CD4-positive, CD25-positive, alpha-beta regulatory T cell (primary cell): ENCODE measurements around the gene ST6GAL2. TPM values are rescaled to one million over a fixed set of nuclear protein-coding genes. Genes with fewer than 3 reads are reported as not detected.

Experiments
- ATAC-seq, 2 donors: fragments of 150-1000 bp; cut with Tn5 transposase; one replicate each; pipeline ENCODE4 v1.10.0; 2021; ENCODE audit warnings: low read depth in 2 of 2, moderate number of reproducible peaks in 2 of 2, moderate library complexity in 1 of 2
- DNase-seq, 3 donors: peaks; one replicate each; pipeline versions ENCODE4 v3.0.0 to v3.0.0-alpha.2; 2012 to 2022; ENCODE audit warnings: mixed read lengths in 1 of 3
- H3K27ac ChIP-seq: one replicate; pipeline ENCODE4 v1.7.0; 2013; ENCODE audit warnings: mild to moderate bottlenecking, low read length; ENCODE audit not compliant: insufficient read depth, poor library complexity, severe bottlenecking
- H3K27me3 ChIP-seq: one replicate; pipeline ENCODE4 v1.7.0; 2013; ENCODE audit warnings: low read length; ENCODE audit not compliant: control insufficient read depth, insufficient read depth
- H3K36me3 ChIP-seq: one replicate; pipeline ENCODE4 v1.7.0; 2013; ENCODE audit warnings: mild to moderate bottlenecking, low read length, moderate library complexity; ENCODE audit not compliant: control insufficient read depth, insufficient read depth
- H3K4me1 ChIP-seq: 2 replicates; pipeline ENCODE4 v1.7.0; 2013; ENCODE audit warnings: mild to moderate bottlenecking, low read length; ENCODE audit not compliant: insufficient read depth, control insufficient read depth, poor library complexity, severe bottlenecking
- H3K4me3 ChIP-seq: one replicate; pipeline ENCODE4 v1.7.0; 2013; ENCODE audit warnings: low read depth, mild to moderate bottlenecking, low read length, moderate library complexity
- H3K9me3 ChIP-seq, 2 experiments: 1 replicate in 1 of 2; 2 replicates in 1 of 2; pipeline ENCODE4 v1.7.0; 2013; ENCODE audit warnings: low read length in 2 of 2, mild to moderate bottlenecking in 1 of 2, moderate library complexity in 1 of 2; ENCODE audit not compliant: control insufficient read depth in 2 of 2
- H3K27ac Mint-ChIP-seq, 3 donors: one replicate each; pipeline ENCODE4 v1.8.0; 2020 to 2022; ENCODE audit warnings: mild to moderate bottlenecking in 3 of 3, mixed read lengths in 3 of 3, moderate library complexity in 2 of 3
- H3K27me3 Mint-ChIP-seq: one replicate; pipeline ENCODE4 v1.8.0; 2022; ENCODE audit warnings: mild to moderate bottlenecking, mixed read lengths
- H3K36me3 Mint-ChIP-seq: one replicate; pipeline ENCODE4 v1.8.0; 2020; ENCODE audit warnings: mixed read lengths
- H3K4me1 Mint-ChIP-seq, 4 donors: one replicate each; pipeline ENCODE4 v1.8.0; 2020 to 2022; ENCODE audit warnings: mixed read lengths in 4 of 4, mild to moderate bottlenecking in 1 of 4
- H3K4me3 Mint-ChIP-seq, 4 donors: one replicate each; pipeline ENCODE4 v1.8.0; 2020 to 2022; ENCODE audit warnings: mild to moderate bottlenecking in 4 of 4, mixed read lengths in 4 of 4, moderate library complexity in 3 of 4
- H3K9me3 Mint-ChIP-seq, 7 donors: one replicate each; pipeline ENCODE4 v1.8.0; 2020 to 2022; ENCODE audit warnings: mixed read lengths in 7 of 7, mild to moderate bottlenecking in 3 of 7, moderate library complexity in 2 of 7
- polyA plus RNA-seq, 4 donors: library from polyadenylated mRNA; unstranded; fragments of 300-500 nt; fragmentation: Illumina TruSeq; gene quantifications; one replicate each; pipeline ENCODE4 v1.2.3, GENCODE V29; 2021
- total RNA-seq: library from RNA; stranded (reverse); gene quantifications from one replicate; pipeline ENCODE4 v1.2.3, GENCODE V29; 2022

ST6GAL2 gene
- total and polyA plus RNA-seq, 5 donors from 2014 or later, result 0.74 TPM; not detected in 4

GRCh38 chr2:106812383-106812782 is 73.6 kb downstream of the ST6GAL2 start:
- no peak overlapping the region for H3K27ac Mint-ChIP-seq
- ATAC-seq, result no peak
- H3K27ac ChIP-seq, result no peak overlapping the region

GRCh38 chr2:106805716-106806115 is 80.3 kb downstream of the ST6GAL2 start:
- no peaks in the 10 kb centered on the region for H3K4me1 Mint-ChIP-seq
- H3K9me3 ChIP-seq, result no peaks in the 10 kb centered on the region
- no peaks in the 10 kb centered on the region for H3K36me3 Mint-ChIP-seq
- H3K27ac Mint-ChIP-seq, result no peak overlapping the region
- no peaks in the 10 kb centered on the region for H3K27me3 Mint-ChIP-seq
- no peak overlapping the region for H3K27ac ChIP-seq
- no peak overlapping the region for H3K4me3 ChIP-seq
- no peaks in the 10 kb centered on the region for H3K9me3 Mint-ChIP-seq
- no peak for DNase-seq
- no peaks in the 10 kb centered on the region for H3K36me3 ChIP-seq
- no peaks in the 10 kb centered on the region for H3K27me3 ChIP-seq
- H3K4me1 ChIP-seq, result no peaks in the 10 kb centered on the region
- no peak for ATAC-seq
- H3K4me3 Mint-ChIP-seq, result no peak overlapping the region

More at GRCh38 chr2:106812383-106812782, 73.6 kb downstream of the ST6GAL2 start:
- Histone ChIP-seq H3K4me1 (no peaks in the 10 kb centered on the region), H3K9me3 (no peaks in the 10 kb centered on the region), H3K4me3 (no peak overlapping the region), H3K36me3 (no peaks in the 10 kb centered on the region), H3K27me3 (no peaks in the 10 kb centered on the region)
- H3K4me3 Mint-ChIP-seq, result no peak overlapping the region
- DNase-seq, result no peak
- H3K27me3 Mint-ChIP-seq, result peaks cover 5% of the 10 kb centered on the region
- H3K4me1 Mint-ChIP-seq, result no peaks in the 10 kb centered on the region
- no peaks in the 10 kb centered on the region for H3K36me3 Mint-ChIP-seq
- H3K9me3 Mint-ChIP-seq, result peaks cover 0 to 4% (median 0%) of the 10 kb centered on the region in 7 donors

GRCh38 chr2:106804161-106804560 is 81.8 kb downstream of the ST6GAL2 start:
- H3K4me1 ChIP-seq, result no peaks in the 10 kb centered on the region
- no peak for ATAC-seq
- no peaks in the 10 kb centered on the region for H3K27me3 Mint-ChIP-seq
- H3K36me3 ChIP-seq, result no peaks in the 10 kb centered on the region
- no peak overlapping the region for H3K4me3 Mint-ChIP-seq
- H3K4me3 ChIP-seq, result no peak overlapping the region
- no peak for DNase-seq
- no peaks in the 10 kb centered on the region for H3K9me3 ChIP-seq
- no peaks in the 10 kb centered on the region for H3K9me3 Mint-ChIP-seq
- H3K27me3 ChIP-seq, result no peaks in the 10 kb centered on the region
- H3K4me1 Mint-ChIP-seq, result no peaks in the 10 kb centered on the region
- no peaks in the 10 kb centered on the region for H3K36me3 Mint-ChIP-seq
- no peak overlapping the region for H3K27ac Mint-ChIP-seq
- H3K27ac ChIP-seq, result no peak overlapping the region

- Histone ChIP-seq H3K27me3 (no peaks in the 10 kb centered on the region), H3K9me3 (no peaks in the 10 kb centered on the region), H3K27ac (no peak overlapping the region), H3K36me3 (no peaks in the 10 kb centered on the region), H3K4me3 (no peak overlapping the region), H3K4me1 (no peaks in the 10 kb centered on the region)
- ATAC-seq, result no peak
- Mint-ChIP-seq H3K27me3 (no peaks in the 10 kb centered on the region), H3K4me1 (no peaks in the 10 kb centered on the region), H3K4me3 (no peak overlapping the region), H3K27ac (no peak overlapping the region), H3K36me3 (no peaks in the 10 kb centered on the region), H3K9me3 (peaks cover 0 to 6% (median 0%) of the 10 kb centered on the region in 7 donors)
- no peak for DNase-seq
These were observed 84.9 kb downstream of the ST6GAL2 start for GRCh38 chr2:106800976-106801655.

- Histone ChIP-seq H3K4me3 (no peak overlapping the region), H3K9me3 (no peaks in the 10 kb centered on the region), H3K4me1 (no peaks in the 10 kb centered on the region), H3K27me3 (no peaks in the 10 kb centered on the region), H3K27ac (no peak overlapping the region), H3K36me3 (no peaks in the 10 kb centered on the region)
- ATAC-seq, result no peak
- DNase-seq, result no peak
- no peaks in the 10 kb centered on the region for H3K36me3 Mint-ChIP-seq
- H3K27me3 Mint-ChIP-seq, result no peaks in the 10 kb centered on the region
- H3K4me3 Mint-ChIP-seq, result no peak overlapping the region
- no peaks in the 10 kb centered on the region for H3K4me1 Mint-ChIP-seq
- H3K27ac Mint-ChIP-seq, result peak overlapping the region in 1 of 3 donors; percentile 27
- peaks cover 0 to 6% (median 0%) of the 10 kb centered on the region in 7 donors for H3K9me3 Mint-ChIP-seq
These were observed 85.8 kb downstream of the ST6GAL2 start for GRCh38 chr2:106800180-106800579.

GRCh38 chr2:106798826-106799552 is 87.0 kb downstream of the ST6GAL2 start:
- DNase-seq, result no peak
- H3K9me3 ChIP-seq, result no peaks in the 10 kb centered on the region
- H3K27ac Mint-ChIP-seq, result no peak overlapping the region
- peaks cover 0 to 6% (median 0%) of the 10 kb centered on the region in 7 donors for H3K9me3 Mint-ChIP-seq
- no peaks in the 10 kb centered on the region for H3K4me1 Mint-ChIP-seq
- no peak overlapping the region for H3K27ac ChIP-seq
- no peaks in the 10 kb centered on the region for H3K4me1 ChIP-seq
- ATAC-seq, result no peak
- no peak overlapping the region for H3K4me3 ChIP-seq
- H3K27me3 ChIP-seq, result no peaks in the 10 kb centered on the region
- H3K27me3 Mint-ChIP-seq, result no peaks in the 10 kb centered on the region
- H3K4me3 Mint-ChIP-seq, result no peak overlapping the region
- no peaks in the 10 kb centered on the region for H3K36me3 Mint-ChIP-seq
- H3K36me3 ChIP-seq, result no peaks in the 10 kb centered on the region

- H3K9me3 Mint-ChIP-seq, result peaks cover 0 to 6% (median 0%) of the 10 kb centered on the region in 7 donors
- Histone ChIP-seq H3K27me3 (no peaks in the 10 kb centered on the region), H3K4me3 (no peak overlapping the region), H3K9me3 (no peaks in the 10 kb centered on the region), H3K27ac (no peak overlapping the region), H3K4me1 (no peaks in the 10 kb centered on the region), H3K36me3 (no peaks in the 10 kb centered on the region)
- ATAC-seq, result no peak
- no peak for DNase-seq
- no peak overlapping the region for H3K4me3 Mint-ChIP-seq
- H3K36me3 Mint-ChIP-seq, result no peaks in the 10 kb centered on the region
- H3K4me1 Mint-ChIP-seq, result no peaks in the 10 kb centered on the region
- no peaks in the 10 kb centered on the region for H3K27me3 Mint-ChIP-seq
- H3K27ac Mint-ChIP-seq, result no peak overlapping the region
These were observed 88.5 kb downstream of the ST6GAL2 start for GRCh38 chr2:106797494-106797893.

GRCh38 chr2:106792671-106793070 is 93.3 kb downstream of the ST6GAL2 start:
- H3K4me3 Mint-ChIP-seq, result no peak overlapping the region
- no peaks in the 10 kb centered on the region for H3K27me3 Mint-ChIP-seq
- no peaks in the 10 kb centered on the region for H3K36me3 Mint-ChIP-seq
- H3K36me3 ChIP-seq, result no peaks in the 10 kb centered on the region
- no peaks in the 10 kb centered on the region for H3K27me3 ChIP-seq
- ATAC-seq, result no peak
- DNase-seq, result no peak
- H3K9me3 Mint-ChIP-seq, result peaks cover 0 to 7% (median 0%) of the 10 kb centered on the region in 7 donors
- no peak overlapping the region for H3K27ac Mint-ChIP-seq
- H3K27ac ChIP-seq, result no peak overlapping the region
- no peak overlapping the region for H3K4me3 ChIP-seq
- no peaks in the 10 kb centered on the region for H3K9me3 ChIP-seq
- no peaks in the 10 kb centered on the region for H3K4me1 Mint-ChIP-seq
- H3K4me1 ChIP-seq, result no peaks in the 10 kb centered on the region
